H1 (cell line): ENCODE data around the gene USH2A.

Source experiments
- CBX8 ChIP-seq: fragments of 300-800, 300-1000 bp; sonication (generic); IDR thresholded peaks from 2 replicates; pipeline ENCODE4 v1.7.1; 2016; ENCODE audit warnings: low read depth, low read length, borderline replicate concordance
- FOSL1 ChIP-seq: IDR thresholded peaks from 2 replicates; pipeline ENCODE4 v1.6.1; 2011; ENCODE audit warnings: mild to moderate bottlenecking, low read depth, low read length, moderate library complexity; ENCODE audit not compliant: insufficient read depth
- KDM1A ChIP-seq: fragments of 200-600, 300-600 bp; sonication (generic); IDR thresholded peaks from 2 replicates; pipeline ENCODE4 v1.7.1; 2016; ENCODE audit warnings: mild to moderate bottlenecking, low read length, borderline replicate concordance
- POLR2AphosphoS5 ChIP-seq: IDR thresholded peaks from 2 replicates; pipeline ENCODE4 v1.6.1; 2011; ENCODE audit warnings: low read depth, low read length
- SIRT6 ChIP-seq: IDR thresholded peaks from one replicate; pipeline ENCODE4 v1.7.1; 2012; ENCODE audit warnings: low read length, inconsistent platforms
- SP1 ChIP-seq: IDR thresholded peaks from 2 replicates; pipeline ENCODE4 v1.6.1; 2011; ENCODE audit warnings: low read depth, low read length
- YY1 ChIP-seq: IDR thresholded peaks from 2 replicates; pipeline ENCODE4 v1.6.1; 2011; ENCODE audit warnings: low read depth, mild to moderate bottlenecking, low read length
- TF ChIP-seq, protein P1 (sequence below), 3 experiments: IDR thresholded peaks; 1 replicate in 2 of 3; 2 replicates in 1 of 3; pipeline versions ENCODE4 v1.5.1 to v1.6.1; 2011; ENCODE audit warnings: low read length in 3 of 3, mild to moderate bottlenecking in 3 of 3, inconsistent platforms in 2 of 3, low read depth in 1 of 3, moderate library complexity in 1 of 3; ENCODE audit not compliant: insufficient read depth in 1 of 3; ENCODE audit errors: control extremely low read depth in 1 of 3

DNA sequence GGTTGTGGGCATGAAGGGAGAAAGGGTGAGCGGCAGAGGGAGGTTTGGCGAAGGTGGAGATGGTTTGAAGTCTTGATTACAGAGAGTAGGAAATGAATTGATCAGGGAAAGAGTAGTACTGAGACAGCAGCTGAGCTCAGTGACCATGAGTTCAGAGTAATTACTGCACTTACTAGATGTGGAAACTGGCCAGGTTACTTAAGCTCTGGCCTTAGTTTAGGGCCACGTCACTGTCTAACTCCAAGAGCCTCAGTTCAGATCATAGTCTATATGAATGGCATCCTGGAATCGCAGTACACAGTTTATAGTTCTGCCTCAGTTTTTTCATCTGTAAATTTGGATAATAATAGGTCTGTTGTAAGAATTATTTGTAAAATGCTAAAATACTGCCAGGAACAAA lies 778.1 kb downstream of the USH2A start:
- TF ChIP-seq SIRT6 (no peak), POLR2AphosphoS5 (no peak), FOSL1 (no peak), SP1 (no peak), CBX8 (no peak), YY1 (no peak), KDM1A (no peak)
- TF ChIP-seq, protein P1, sequence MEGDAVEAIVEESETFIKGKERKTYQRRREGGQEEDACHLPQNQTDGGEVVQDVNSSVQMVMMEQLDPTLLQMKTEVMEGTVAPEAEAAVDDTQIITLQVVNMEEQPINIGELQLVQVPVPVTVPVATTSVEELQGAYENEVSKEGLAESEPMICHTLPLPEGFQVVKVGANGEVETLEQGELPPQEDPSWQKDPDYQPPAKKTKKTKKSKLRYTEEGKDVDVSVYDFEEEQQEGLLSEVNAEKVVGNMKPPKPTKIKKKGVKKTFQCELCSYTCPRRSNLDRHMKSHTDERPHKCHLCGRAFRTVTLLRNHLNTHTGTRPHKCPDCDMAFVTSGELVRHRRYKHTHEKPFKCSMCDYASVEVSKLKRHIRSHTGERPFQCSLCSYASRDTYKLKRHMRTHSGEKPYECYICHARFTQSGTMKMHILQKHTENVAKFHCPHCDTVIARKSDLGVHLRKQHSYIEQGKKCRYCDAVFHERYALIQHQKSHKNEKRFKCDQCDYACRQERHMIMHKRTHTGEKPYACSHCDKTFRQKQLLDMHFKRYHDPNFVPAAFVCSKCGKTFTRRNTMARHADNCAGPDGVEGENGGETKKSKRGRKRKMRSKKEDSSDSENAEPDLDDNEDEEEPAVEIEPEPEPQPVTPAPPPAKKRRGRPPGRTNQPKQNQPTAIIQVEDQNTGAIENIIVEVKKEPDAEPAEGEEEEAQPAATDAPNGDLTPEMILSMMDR (IDR thresholded peaks at IDR 0.05; ENCODE audit: control extremely low read depth in 1 of 3, insufficient read depth in 1 of 3, low read depth in 1 of 3, low read length in 3 of 3), result no peak
